SK-N-MC (cell line): ENCODE results near the gene LLGL2.
"Not testable (repeated sequence)": the region's sequence is repeated elsewhere in the genome, so short reads cannot be mapped to it uniquely, and the experiment has no call there.

Experiments used
- EZH2 ChIP-seq: fragments of 200-600 bp; sonication (generic); IDR thresholded peaks from one replicate; pipeline ENCODE4 v1.6.1; 2017; ENCODE audit warnings: antibody characterized with exemption
- FOXP2 ChIP-seq: optimal IDR thresholded peaks from 2 replicates; pipeline ENCODE3; 2011; ENCODE audit warnings: mild to moderate bottlenecking, moderate library complexity; ENCODE audit not compliant: insufficient read depth; ENCODE audit errors: extremely low read length, control extremely low read depth
- POLR2AphosphoS5 ChIP-seq: IDR thresholded peaks from 2 replicates; pipeline ENCODE4 v1.6.1; 2012; ENCODE audit warnings: mild to moderate bottlenecking, low read depth, low read length, borderline replicate concordance

GRCh38 chr17:75520413-75520812 is 5.1 kb upstream of the LLGL2 start:
- TF ChIP-seq EZH2, POLR2AphosphoS5, FOXP2: not testable (repeated sequence)
